Naive thymus-derived CD4-positive, alpha-beta T cell (primary cell): ENCODE results near the gene JMJD1C. TPM values are rescaled to one million over a fixed set of nuclear protein-coding genes. Genes with fewer than 3 reads are reported as not detected.

Experiments used
- ATAC-seq: fragments of 150-1000 bp; cut with Tn5 transposase; 2 replicates; pipeline ENCODE4 v1.10.0; 2021; ENCODE audit warnings: mild to moderate bottlenecking, moderate library complexity
- CTCF ChIA-PET: fragments of 350-600 bp; sonication (Branson Sonifier 250); formaldehyde crosslinking; loops from one replicate; lab custom pipeline; 2021; ENCODE audit warnings: antibody characterized with exemption; lab: Charles Lee
- POLR2A ChIA-PET: fragments of 350-600 bp; sonication (Branson Sonifier 250); formaldehyde crosslinking; loops from one replicate; lab custom pipeline; 2021; ENCODE audit warnings: antibody characterized with exemption, inconsistent platforms; lab: Charles Lee
- DNase-seq, 9 donors: peaks; one replicate each; pipeline versions ENCODE4 v3.0.0 to v3.0.0-alpha.2; 2020 to 2022; ENCODE audit warnings: mixed read lengths in 1 of 9
- H3K27ac ChIP-seq: one replicate; pipeline ENCODE4 v1.7.0; 2013; ENCODE audit warnings: mild to moderate bottlenecking, low read depth, low read length, moderate library complexity
- H3K27me3 ChIP-seq, 2 donors: one replicate each; pipeline ENCODE4 v1.7.0; 2013; ENCODE audit warnings: low read length in 2 of 2, mild to moderate bottlenecking in 2 of 2, moderate library complexity in 2 of 2; ENCODE audit not compliant: control insufficient read depth in 2 of 2, insufficient read depth in 2 of 2
- H3K36me3 ChIP-seq, 3 experiments: 1 replicate in 2 of 3; 2 replicates in 1 of 3; pipeline ENCODE4 v1.7.0; 2013; ENCODE audit warnings: low read length in 3 of 3, mild to moderate bottlenecking in 3 of 3, moderate library complexity in 1 of 3; ENCODE audit not compliant: insufficient read depth in 3 of 3, control insufficient read depth in 2 of 3
- H3K4me1 ChIP-seq, 2 donors: one replicate each; pipeline ENCODE4 v1.7.0; 2013; ENCODE audit warnings: low read length in 2 of 2, mild to moderate bottlenecking in 2 of 2, moderate library complexity in 1 of 2; ENCODE audit not compliant: control insufficient read depth in 2 of 2, insufficient read depth in 2 of 2
- H3K4me3 ChIP-seq: 2 replicates; pipeline ENCODE4 v1.7.0; 2013; ENCODE audit warnings: mild to moderate bottlenecking, low read length
- H3K9me3 ChIP-seq, 3 experiments: 1 replicate in 2 of 3; 2 replicates in 1 of 3; pipeline ENCODE4 v1.7.0; 2013; ENCODE audit warnings: low read length in 3 of 3; ENCODE audit not compliant: control insufficient read depth in 2 of 3
- H3K27ac Mint-ChIP-seq, 9 donors: one replicate each; pipeline ENCODE4 v1.8.0; 2020 to 2022; ENCODE audit warnings: mixed read lengths in 9 of 9, mild to moderate bottlenecking in 8 of 9, moderate library complexity in 5 of 9, inconsistent platforms in 2 of 9
- H3K27me3 Mint-ChIP-seq, 5 donors: one replicate each; pipeline ENCODE4 v1.8.0; 2021 to 2022; ENCODE audit warnings: mixed read lengths in 5 of 5, mild to moderate bottlenecking in 1 of 5
- H3K36me3 Mint-ChIP-seq, 5 donors: one replicate each; pipeline ENCODE4 v1.8.0; 2020 to 2022; ENCODE audit warnings: mixed read lengths in 5 of 5, mild to moderate bottlenecking in 3 of 5, inconsistent platforms in 1 of 5
- H3K4me1 Mint-ChIP-seq, 7 donors: one replicate each; pipeline ENCODE4 v1.8.0; 2020 to 2022; ENCODE audit warnings: mixed read lengths in 7 of 7, mild to moderate bottlenecking in 3 of 7, inconsistent platforms in 1 of 7
- H3K4me3 Mint-ChIP-seq, 10 donors: one replicate each; pipeline ENCODE4 v1.8.0; 2020 to 2022; ENCODE audit warnings: mild to moderate bottlenecking in 10 of 10, mixed read lengths in 10 of 10, moderate library complexity in 6 of 10, inconsistent platforms in 2 of 10
- H3K9me3 Mint-ChIP-seq, 11 donors: one replicate each; pipeline ENCODE4 v1.8.0; 2020 to 2022; ENCODE audit warnings: mixed read lengths in 11 of 11, mild to moderate bottlenecking in 4 of 11, inconsistent platforms in 1 of 11, moderate library complexity in 1 of 11
- intact Hi-C, 2 donors: fragments of 100-400 bp; cut with micrococcal nuclease; formaldehyde crosslinking; loops; one replicate each; pipeline ENCODE4 v1.15.1; 2023
- polyA plus RNA-seq, 2 donors: library from polyadenylated mRNA; unstranded; fragments of 300-500 nt; fragmentation: Illumina TruSeq; gene quantifications; one replicate each; pipeline ENCODE4 v1.2.3, GENCODE V29; 2021
- total RNA-seq, 6 experiments: library from RNA in 5 of 6; stranded (reverse) in 5 of 6; gene quantifications; 1 replicate in 5 of 6; 2 replicates in 1 of 6; pipeline ENCODE4 v1.2.3 and lab custom pipeline; 2021 to 2026

Gene JMJD1C
- total and polyA plus RNA-seq, 7 experiments from 2014 or later = 59.0 to 331 (median 120) TPM

GRCh38 chr10:63319231-63319630 is 146.5 kb downstream of the JMJD1C start:
- Mint-ChIP-seq H3K4me1 (peaks cover 0 to 15% (median 6%) of the 10 kb centered on the region in 7 donors), H3K9me3 (no peaks in the 10 kb centered on the region), H3K27ac (peak overlapping the region in 1 of 9 donors; percentile 66), H3K4me3 (no peak overlapping the region), H3K27me3 (no peaks in the 10 kb centered on the region), H3K36me3 (peaks cover 0 to 29% (median 8%) of the 10 kb centered on the region in 5 donors)
- Histone ChIP-seq H3K27me3 (no peaks in the 10 kb centered on the region), H3K4me1 (no peaks in the 10 kb centered on the region), H3K9me3 (no peaks in the 10 kb centered on the region), H3K4me3 (no peak overlapping the region), H3K27ac (no peak overlapping the region), H3K36me3 (no peaks in the 10 kb centered on the region)
- intact Hi-C loops = no loop called here
- ChIA-PET POLR2A (no interaction called here), CTCF (no interaction called here)
- DNase-seq (no peak), ATAC-seq (no peak)

- Histone ChIP-seq H3K4me1 (no peaks in the 10 kb centered on the region), H3K36me3 (no peaks in the 10 kb centered on the region), H3K27ac (no peak overlapping the region), H3K9me3 (no peaks in the 10 kb centered on the region), H3K4me3 (no peak overlapping the region), H3K27me3 (no peaks in the 10 kb centered on the region)
- no peak overlapping the region for H3K27ac Mint-ChIP-seq
- peaks cover 0 to 35% (median 11%) of the 10 kb centered on the region in 5 donors for H3K36me3 Mint-ChIP-seq
- H3K4me1 Mint-ChIP-seq = peaks cover 0 to 18% (median 3%) of the 10 kb centered on the region in 7 donors
- H3K9me3 Mint-ChIP-seq = no peaks in the 10 kb centered on the region
- ChIA-PET POLR2A (no interaction called here), CTCF (no interaction called here)
- DNase-seq = no peak
- intact Hi-C loops = no loop called here
- no peak overlapping the region for H3K4me3 Mint-ChIP-seq
- H3K27me3 Mint-ChIP-seq = no peaks in the 10 kb centered on the region
- ATAC-seq = no peak
Measured at GRCh38 chr10:63318491-63318890, 147.3 kb downstream of the JMJD1C start.

GRCh38 chr10:63314020-63314419 is 151.8 kb downstream of the JMJD1C start:
- no peaks in the 10 kb centered on the region for H3K9me3 ChIP-seq
- no peaks in the 10 kb centered on the region for H3K36me3 ChIP-seq
- H3K4me1 ChIP-seq = no peaks in the 10 kb centered on the region
- peaks cover 0 to 13% (median 3%) of the 10 kb centered on the region in 7 donors for H3K4me1 Mint-ChIP-seq
- H3K9me3 Mint-ChIP-seq = no peaks in the 10 kb centered on the region
- H3K27ac ChIP-seq = no peak overlapping the region
- ChIA-PET POLR2A (no interaction called here), CTCF (interaction anchor here (0.5 kb wide), 1 partner anchor 11 kb away, joined by 3 read pairs; no protein-coding TSS in a partner anchor)
- no peak for ATAC-seq
- H3K4me3 ChIP-seq = no peak overlapping the region
- no peaks in the 10 kb centered on the region for H3K27me3 Mint-ChIP-seq
- intact Hi-C loops = no loop called here
- H3K36me3 Mint-ChIP-seq = peaks cover 0 to 19% (median 6%) of the 10 kb centered on the region in 5 donors
- no peak for DNase-seq
- peak overlapping the region in 5 of 9 donors; percentile 5 to 44 (median 13) for H3K27ac Mint-ChIP-seq
- H3K4me3 Mint-ChIP-seq = no peak overlapping the region
- no peaks in the 10 kb centered on the region for H3K27me3 ChIP-seq

GRCh38 chr10:63313066-63313717 is 152.6 kb downstream of the JMJD1C start:
- Mint-ChIP-seq H3K4me3 (no peak overlapping the region), H3K27me3 (no peaks in the 10 kb centered on the region), H3K4me1 (peaks cover 0 to 21% (median 8%) of the 10 kb centered on the region in 7 donors), H3K36me3 (peaks cover 0 to 23% (median 6%) of the 10 kb centered on the region in 5 donors), H3K9me3 (peaks cover 0 to 1% (median 0%) of the 10 kb centered on the region in 11 donors), H3K27ac (peak overlapping the region in 3 of 9 donors; percentile 30 to 55 (median 54))
- no peaks in the 10 kb centered on the region for H3K4me1 ChIP-seq
- no peak overlapping the region for H3K4me3 ChIP-seq
- POLR2A ChIA-PET = no interaction called here
- H3K27ac ChIP-seq = no peak overlapping the region
- no peaks in the 10 kb centered on the region for H3K36me3 ChIP-seq
- CTCF ChIA-PET = interaction anchor here (0.5 kb wide), 1 partner anchor 12 kb away, joined by 3 read pairs; no protein-coding TSS in a partner anchor
- ATAC-seq = no peak
- H3K9me3 ChIP-seq = no peaks in the 10 kb centered on the region
- H3K27me3 ChIP-seq = no peaks in the 10 kb centered on the region
- intact Hi-C loops = no loop called here
- DNase-seq = no peak

GRCh38 chr10:63308628-63309027 is 157.1 kb downstream of the JMJD1C start:
- CTCF ChIA-PET = no interaction called here
- H3K27me3 Mint-ChIP-seq = no peaks in the 10 kb centered on the region

GRCh38 chr10:63304146-63304545 is 161.6 kb downstream of the JMJD1C start:
- H3K9me3 ChIP-seq = no peaks in the 10 kb centered on the region
- H3K27me3 ChIP-seq = no peaks in the 10 kb centered on the region
- POLR2A ChIA-PET = no interaction called here
- no peak overlapping the region for H3K27ac ChIP-seq
- H3K4me3 Mint-ChIP-seq = no peak overlapping the region
- intact Hi-C loops = no loop called here
- H3K27ac Mint-ChIP-seq = no peak overlapping the region
- H3K27me3 Mint-ChIP-seq = no peaks in the 10 kb centered on the region
- peaks cover 0 to 28% (median 2%) of the 10 kb centered on the region in 5 donors for H3K36me3 Mint-ChIP-seq
- peaks cover 0 to 1% (median 0%) of the 10 kb centered on the region in 11 donors for H3K9me3 Mint-ChIP-seq
- no peaks in the 10 kb centered on the region for H3K36me3 ChIP-seq
- H3K4me1 Mint-ChIP-seq = peaks cover 5 to 38% (median 20%) of the 10 kb centered on the region in 7 donors
- no peak for DNase-seq
- CTCF ChIA-PET = no interaction called here
- no peak overlapping the region for H3K4me3 ChIP-seq
- no peaks in the 10 kb centered on the region for H3K4me1 ChIP-seq
- ATAC-seq = no peak

More at GRCh38 chr10:63308628-63309027, 157.1 kb downstream of the JMJD1C start:
- Histone ChIP-seq H3K4me3 (no peak overlapping the region), H3K36me3 (no peaks in the 10 kb centered on the region), H3K27me3 (no peaks in the 10 kb centered on the region), H3K27ac (no peak overlapping the region), H3K4me1 (no peaks in the 10 kb centered on the region), H3K9me3 (no peaks in the 10 kb centered on the region)
- Mint-ChIP-seq H3K36me3 (peaks cover 0 to 19% (median 2%) of the 10 kb centered on the region in 5 donors), H3K4me3 (no peak overlapping the region), H3K4me1 (peaks cover 0 to 20% (median 10%) of the 10 kb centered on the region in 7 donors), H3K9me3 (peaks cover 0 to 1% (median 0%) of the 10 kb centered on the region in 11 donors), H3K27ac (peak overlapping the region in 1 of 9 donors; percentile 25)
- intact Hi-C loops = no loop called here
- ATAC-seq (no peak), DNase-seq (no peak)
- POLR2A ChIA-PET = no interaction called here
